ENCODE results near the gene ESYT1. TPM values are rescaled to one million over a fixed set of nuclear protein-coding genes. Genes with fewer than 3 reads are reported as not detected.
A peak's percentile ranks its signal among the peaks of the same experiment; 100 is the strongest.
"Not testable (repeated sequence)": the region's sequence is repeated elsewhere in the genome, so short reads cannot be mapped to it uniquely, and the experiment has no call there.

Gene ESYT1
- total RNA-seq, 1 experiment from 2014 or later: 107 TPM

DNA sequence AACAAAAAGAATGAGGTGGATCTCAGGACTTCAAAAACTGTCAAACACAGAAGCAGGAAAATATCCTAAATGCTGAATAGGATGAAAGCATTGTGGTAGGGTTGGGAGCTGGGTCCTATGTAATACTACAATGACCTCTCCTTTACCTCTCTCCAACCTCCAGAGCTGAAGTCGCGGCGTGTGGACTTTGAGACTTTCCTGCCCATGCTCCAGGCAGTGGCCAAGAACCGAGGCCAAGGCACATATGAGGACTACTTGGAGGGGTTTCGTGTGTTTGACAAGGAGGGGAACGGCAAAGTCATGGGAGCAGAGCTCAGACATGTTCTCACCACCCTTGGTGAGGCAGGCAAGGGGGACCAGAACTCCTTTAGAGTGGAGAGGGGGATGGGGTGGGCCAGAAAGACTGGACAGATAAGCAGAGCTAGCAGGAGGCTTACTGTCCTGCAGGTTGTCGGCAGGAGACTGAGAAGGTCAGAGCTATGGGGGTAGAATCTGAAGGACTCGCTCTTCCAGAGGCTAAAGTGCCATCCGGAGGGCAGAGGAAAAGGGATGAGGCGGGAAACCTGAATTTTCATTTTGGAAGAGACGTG lies 27.3 kb downstream of the ESYT1 start:
- TF ChIP-seq EZH2 (IDR thresholded peaks at IDR 0.05; ENCODE audit: borderline replicate concordance, low read depth, low read length, poor library complexity, severe bottlenecking) (no peak), CTCF (conservative IDR thresholded peaks at IDR 0.05; ENCODE audit: low read depth, low read length) (no peak)
- Histone ChIP-seq H3K4me1 (ENCODE audit: insufficient read depth, low read length, poor library complexity, severe bottlenecking) (peaks cover 29% of the 10 kb centered on the region), H3K27ac (ENCODE audit: low read depth, low read length, poor library complexity, severe bottlenecking) (no peak overlapping the region), H3K27me3 (replicated peaks; ENCODE audit: insufficient read depth, low read depth, low read length, poor library complexity) (no peaks in the 10 kb centered on the region), H3K4me3 (ENCODE audit: low read depth, low read length, poor library complexity, severe bottlenecking) (no peak overlapping the region), H3K36me3 (ENCODE audit: insufficient read depth, low read length, poor library complexity, severe bottlenecking) (peaks cover 13% of the 10 kb centered on the region), H3K9me3 (ENCODE audit: low read depth, low read length, poor library complexity, severe bottlenecking) (no peaks in the 10 kb centered on the region)
- CTCF ChIA-PET: interaction anchor here (1.4 kb wide), 1 partner anchor 34 kb away, joined by 5 read pairs; the partner anchor contains the start of gene SMARCC2
- DNase-seq (ENCODE audit: low spot score): no peak
- intact Hi-C loops (cut with micrococcal nuclease; ENCODE audit: unreplicated experiment): no loop called here
- POLR2A ChIA-PET (ENCODE audit: low non-redundant PET): interaction anchor here (0.7 kb wide), 1 partner anchor 180 kb away, joined by 4 read pairs; no protein-coding TSS in a partner anchor
- BruUV-seq (replicated peaks): no TSS peak

- peaks cover 28% of the 10 kb centered on the region for H3K4me1 ChIP-seq (ENCODE audit: insufficient read depth, low read length, poor library complexity, severe bottlenecking)
- BruUV-seq (replicated peaks); H3K27me3 ChIP-seq (replicated peaks; ENCODE audit: insufficient read depth, low read depth, low read length, poor library complexity); DNase-seq (ENCODE audit: low spot score); H3K9me3 ChIP-seq (ENCODE audit: low read depth, low read length, poor library complexity, severe bottlenecking): not testable (repeated sequence)
- ChIA-PET POLR2A (ENCODE audit: low non-redundant PET) (interaction anchor here (0.7 kb wide), 1 partner anchor 27 kb away, joined by 5 read pairs; no protein-coding TSS in a partner anchor), CTCF (interaction anchor here (0.7 kb wide), 1 partner anchor 117 kb away, joined by 5 read pairs; no protein-coding TSS in a partner anchor)
- peak overlapping the region; percentile 95 for H3K27ac ChIP-seq (ENCODE audit: low read depth, low read length, poor library complexity, severe bottlenecking)
- intact Hi-C loops (cut with micrococcal nuclease; ENCODE audit: unreplicated experiment): loop anchor here (1.0 to 2.0 kb wide), 2 partner anchors 28 to 115 kb away; partner anchors contain the start of gene ESYT1
- peak overlapping the region; percentile 78 for H3K4me3 ChIP-seq (ENCODE audit: low read depth, low read length, poor library complexity, severe bottlenecking)
- H3K36me3 ChIP-seq (ENCODE audit: insufficient read depth, low read length, poor library complexity, severe bottlenecking): peaks cover 25% of the 10 kb centered on the region
Measured at GRCh38 chr12:56156464-56157200, 28.6 kb downstream of the ESYT1 start.

- H3K27ac ChIP-seq (ENCODE audit: low read depth, low read length, poor library complexity, severe bottlenecking): peak overlapping the region; percentile 95
- TSS peak; percentile 51 for BruUV-seq (replicated peaks)
- intact Hi-C loops (cut with micrococcal nuclease; ENCODE audit: unreplicated experiment): loop anchor here (1.0 to 2.0 kb wide), 2 partner anchors 29 to 114 kb away; partner anchors contain the start of gene ESYT1
- peak; percentile 87 for DNase-seq (ENCODE audit: low spot score)
- H3K4me1 ChIP-seq (ENCODE audit: insufficient read depth, low read length, poor library complexity, severe bottlenecking): peaks cover 30% of the 10 kb centered on the region
- peak overlapping the region; percentile 78 for H3K4me3 ChIP-seq (ENCODE audit: low read depth, low read length, poor library complexity, severe bottlenecking)
- POLR2A ChIA-PET (ENCODE audit: low non-redundant PET): interaction anchor here (0.7 kb wide), 1 partner anchor 28 kb away, joined by 5 read pairs; no protein-coding TSS in a partner anchor
- TF ChIP-seq CTCF (conservative IDR thresholded peaks at IDR 0.05; ENCODE audit: low read depth, low read length) (peak; percentile 45), EZH2 (IDR thresholded peaks at IDR 0.05; ENCODE audit: borderline replicate concordance, low read depth, low read length, poor library complexity, severe bottlenecking) (no peak)
- CTCF ChIA-PET: interaction anchor here (0.7 kb wide), 1 partner anchor 116 kb away, joined by 5 read pairs; no protein-coding TSS in a partner anchor
- no peaks in the 10 kb centered on the region for H3K27me3 ChIP-seq (replicated peaks; ENCODE audit: insufficient read depth, low read depth, low read length, poor library complexity)
- no peaks in the 10 kb centered on the region for H3K9me3 ChIP-seq (ENCODE audit: low read depth, low read length, poor library complexity, severe bottlenecking)
- peaks cover 32% of the 10 kb centered on the region for H3K36me3 ChIP-seq (ENCODE audit: insufficient read depth, low read length, poor library complexity, severe bottlenecking)
Measured at GRCh38 chr12:56157201-56158028, 29.3 kb downstream of the ESYT1 start.

Data from A673 (cell line).